Thoracic aorta (tissue), 2 donors: ENCODE results near the gene RNF223. TPM values are rescaled to one million over a fixed set of nuclear protein-coding genes. Genes with fewer than 3 reads are reported as not detected.

Experiments used
- ATAC-seq: fragments of 150-250 bp; one replicate; pipeline ENCODE4 v1.8.0; 2017; ENCODE audit warnings: low read depth; ENCODE audit not compliant: insufficient number of reproducible peaks, low FRiP score
- DNase-seq: peaks from one replicate; pipeline ENCODE4 v3.0.0-alpha.2; 2020; ENCODE audit warnings: low spot score
- H3K27ac ChIP-seq, 2 donors: fragments of 200-600 bp; sonication (generic); 1 replicate in 1 of 2; 2 replicates in 1 of 2; pipeline ENCODE4 v1.5.1; 2016; ENCODE audit warnings: mild to moderate bottlenecking in 2 of 2, moderate library complexity in 2 of 2
- H3K27me3 ChIP-seq: fragments of 200-600 bp; sonication (generic); replicated peaks from 2 replicates; pipeline ENCODE4 v1.6.0; 2016; ENCODE audit warnings: mild to moderate bottlenecking; ENCODE audit not compliant: insufficient read depth
- H3K36me3 ChIP-seq: fragments of 200-600 bp; sonication (generic); one replicate; pipeline ENCODE4 v1.5.1; 2016
- H3K4me1 ChIP-seq, 2 donors: fragments of 200-600 bp; sonication (generic); 1 replicate in 1 of 2; 2 replicates in 1 of 2; pipeline versions ENCODE4 v1.5.1 to v1.6.0; 2016; ENCODE audit warnings: low read depth in 2 of 2, mild to moderate bottlenecking in 1 of 2; ENCODE audit not compliant: control insufficient read depth in 1 of 2
- H3K4me3 ChIP-seq: fragments of 200-600 bp; sonication (generic); 2 replicates; pipeline ENCODE4 v1.5.1; 2016; ENCODE audit warnings: mild to moderate bottlenecking
- H3K9me3 ChIP-seq: fragments of 200-600 bp; sonication (generic); 2 replicates; pipeline ENCODE4 v1.5.1; 2016
- CTCF ChIP-seq: fragments of 200-600 bp; sonication (generic); IDR thresholded peaks from one replicate; pipeline ENCODE4 v1.5.1; 2019; ENCODE audit warnings: antibody characterized with exemption
- total RNA-seq, 2 donors: library from RNA; depleted of rRNA; stranded (reverse); fragments of >200 nt; gene quantifications; one replicate each; pipeline versions ENCODE4 v1.1.0 to v1.2.3, GENCODE V29; 2016

The RNF223 gene
- total RNA-seq, 2 donors from 2014 or later = 0.71 TPM; not detected in 1

- H3K4me3 ChIP-seq = no peak overlapping the region
- ATAC-seq = no peak
- no peak for TF ChIP-seq CTCF
- no peaks in the 10 kb centered on the region for H3K9me3 ChIP-seq
- H3K27ac ChIP-seq = no peak overlapping the region
- H3K4me1 ChIP-seq = peaks cover 7 to 17% of the 10 kb centered on the region in 2 donors
- DNase-seq = no peak
- H3K36me3 ChIP-seq = peaks cover 3% of the 10 kb centered on the region
- peaks cover 8% of the 10 kb centered on the region for H3K27me3 ChIP-seq
Observed at GRCh38 chr1:1054971-1055370, 19.1 kb downstream of the RNF223 start.

GRCh38 chr1:1054099-1054700 lies 19.9 kb downstream of the RNF223 start:
- H3K4me1 ChIP-seq = peaks cover 4 to 9% of the 10 kb centered on the region in 2 donors
- ATAC-seq (no peak), DNase-seq (no peak)
- H3K27ac ChIP-seq = no peak overlapping the region
- H3K4me3 ChIP-seq = no peak overlapping the region
- no peak for TF ChIP-seq CTCF
- peaks cover 5% of the 10 kb centered on the region for H3K27me3 ChIP-seq
- peaks cover 3% of the 10 kb centered on the region for H3K36me3 ChIP-seq
- H3K9me3 ChIP-seq = no peaks in the 10 kb centered on the region

- no peak overlapping the region for H3K27ac ChIP-seq
- no peaks in the 10 kb centered on the region for H3K9me3 ChIP-seq
- peaks cover under 1 to 4% of the 10 kb centered on the region in 2 donors for H3K4me1 ChIP-seq
- H3K36me3 ChIP-seq = peaks cover 3% of the 10 kb centered on the region
- TF ChIP-seq CTCF = no peak
- H3K27me3 ChIP-seq = peaks cover 5% of the 10 kb centered on the region
- ATAC-seq (no peak), DNase-seq (no peak)
- no peak overlapping the region for H3K4me3 ChIP-seq
Observed at GRCh38 chr1:1053682-1054081, 20.4 kb downstream of the RNF223 start.

- TF ChIP-seq CTCF = no peak
- H3K4me1 ChIP-seq = no peaks in the 10 kb centered on the region
- no peaks in the 10 kb centered on the region for H3K9me3 ChIP-seq
- peaks cover 3% of the 10 kb centered on the region for H3K36me3 ChIP-seq
- DNase-seq = no peak
- ATAC-seq = no peak
- H3K27ac ChIP-seq = no peak overlapping the region
- H3K27me3 ChIP-seq = peaks cover 5% of the 10 kb centered on the region
- no peak overlapping the region for H3K4me3 ChIP-seq
Observed at GRCh38 chr1:1053022-1053421, 21.1 kb downstream of the RNF223 start.

DNA sequence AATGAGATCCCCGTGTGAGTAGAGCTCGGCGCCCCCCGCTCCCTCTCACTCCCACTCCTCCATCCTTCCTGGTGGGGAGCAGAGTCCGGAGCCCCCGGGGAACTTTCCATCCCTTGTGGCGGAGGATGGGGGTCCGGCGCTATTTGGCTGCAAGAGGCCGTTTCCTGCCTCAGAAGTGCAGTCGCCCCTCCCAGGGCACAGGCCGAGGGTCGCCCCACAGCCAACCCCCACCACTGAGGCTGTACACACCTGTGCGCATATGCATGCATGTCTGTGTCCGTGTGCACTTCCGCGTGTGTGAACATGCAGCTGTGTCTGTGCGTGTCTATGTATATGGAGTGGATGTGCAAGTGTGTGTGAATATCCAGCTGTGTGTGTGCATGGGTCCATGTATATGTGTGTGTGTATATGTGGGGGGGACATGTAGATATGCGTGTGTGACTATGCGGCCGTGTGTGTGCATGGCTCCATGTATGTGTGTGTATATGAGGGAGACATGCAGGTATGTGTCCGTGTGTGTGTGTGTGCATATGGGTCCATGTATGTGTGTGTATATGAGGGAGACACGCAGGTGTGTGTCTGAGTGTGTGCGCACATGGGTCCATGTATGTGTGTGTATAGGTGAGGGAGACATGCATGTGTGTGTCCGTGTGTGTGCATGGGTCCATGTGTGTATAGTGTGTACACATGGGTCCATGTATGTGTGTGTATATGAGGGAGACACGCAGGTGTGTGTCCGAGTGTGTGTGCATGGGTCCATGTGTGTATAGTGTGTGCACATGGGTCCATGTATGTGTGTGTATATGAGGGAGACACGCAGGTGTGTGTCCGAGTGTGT lies 21.9 kb downstream of the RNF223 start:
- H3K27me3 ChIP-seq = peaks cover 5% of the 10 kb centered on the region
- peaks cover 3% of the 10 kb centered on the region for H3K36me3 ChIP-seq
- no peak for ATAC-seq

More for the DNA sequence above, 21.9 kb downstream of the RNF223 start:
- Histone ChIP-seq H3K9me3 (no peaks in the 10 kb centered on the region), H3K4me3 (no peak overlapping the region), H3K27ac (no peak overlapping the region), H3K4me1 (no peaks in the 10 kb centered on the region)
- no peak for DNase-seq
- no peak for TF ChIP-seq CTCF
